Activated CD8-positive, alpha-beta memory T cell treated with anti-CD3 and anti-CD28 coated beads for 48 hours (primary cell): ENCODE data around the gene BABAM1.
A peak's percentile ranks its signal among the peaks of the same experiment; 100 is the strongest.

Experiments used
- DNase-seq, 3 experiments: peaks; one replicate each; pipeline ENCODE4 v3.0.0-alpha.2; 2020; ENCODE audit warnings: low read depth in 2 of 3, low spot score in 2 of 3

Gene BABAM1

DNA sequence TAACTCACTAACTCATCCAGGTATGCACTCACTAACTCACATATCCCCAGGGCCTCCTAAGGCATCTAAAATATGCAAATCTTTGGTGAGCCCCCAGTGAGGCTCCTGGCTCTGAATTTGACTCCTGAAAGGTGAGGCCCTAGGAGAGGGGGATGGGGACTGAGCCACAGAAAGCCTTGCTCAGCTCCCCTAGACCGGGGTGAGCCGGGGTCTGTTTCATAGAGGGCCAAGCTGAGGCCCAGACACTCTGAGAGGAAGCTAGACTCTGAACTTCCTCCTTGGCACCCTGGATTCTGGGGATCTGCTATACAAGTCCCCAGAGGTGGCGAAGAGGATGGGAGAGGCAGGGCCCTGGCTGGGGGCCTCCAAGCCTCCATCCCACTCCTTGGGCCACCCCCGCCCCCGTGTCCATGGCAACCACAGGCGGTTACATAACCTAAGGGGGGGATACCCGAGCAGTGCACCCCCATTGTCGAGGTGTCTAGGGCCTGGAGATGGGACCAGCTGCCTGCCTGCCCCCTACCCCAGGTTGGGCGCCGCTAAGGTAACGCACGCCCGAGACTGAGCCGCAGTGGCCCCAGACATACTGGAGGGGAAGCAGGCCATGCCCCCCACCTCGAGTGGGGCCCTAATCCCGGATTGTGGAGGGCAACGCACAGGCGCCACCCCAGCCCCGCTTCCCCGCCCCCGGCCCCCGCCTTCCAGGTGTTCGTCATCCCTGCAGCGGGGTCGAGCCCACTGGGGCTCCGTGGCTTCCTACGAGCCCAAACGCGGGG is 35.3 kb downstream of the BABAM1 start:
- no peak for DNase-seq

GRCh38 chr19:17303167-17303939 is 36.1 kb downstream of the BABAM1 start, which contains the start of gene ABHD8:
Gene ABHD8 (minus strand): TSS chr19:17303425. CDS start chr19:17301616, 1,809 bp downstream.
- peak; percentile 85 to 86 (median 86) for DNase-seq

GRCh38 chr19:17303940-17304267 is 36.7 kb downstream of the BABAM1 start:
- no peak for DNase-seq

- no peak for DNase-seq
Observed at GRCh38 chr19:17304386-17305215, 37.4 kb downstream of the BABAM1 start.

DNA sequence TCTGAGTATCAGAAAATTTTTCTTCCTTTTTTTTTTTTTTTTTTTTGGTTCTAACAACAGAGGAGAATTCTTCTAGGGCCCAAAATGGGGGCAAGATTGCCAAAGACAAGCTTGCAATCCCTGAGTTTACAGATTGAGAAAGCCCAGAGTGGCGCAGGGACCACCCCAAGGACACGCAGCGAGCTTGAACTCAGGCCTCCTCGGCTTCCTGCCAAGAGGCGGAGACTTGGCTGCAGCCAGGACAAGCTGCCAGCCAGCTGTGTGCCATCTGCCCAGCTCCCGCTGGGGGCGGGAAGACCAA is 37.9 kb downstream of the BABAM1 start:
- no peak for DNase-seq

DNA sequence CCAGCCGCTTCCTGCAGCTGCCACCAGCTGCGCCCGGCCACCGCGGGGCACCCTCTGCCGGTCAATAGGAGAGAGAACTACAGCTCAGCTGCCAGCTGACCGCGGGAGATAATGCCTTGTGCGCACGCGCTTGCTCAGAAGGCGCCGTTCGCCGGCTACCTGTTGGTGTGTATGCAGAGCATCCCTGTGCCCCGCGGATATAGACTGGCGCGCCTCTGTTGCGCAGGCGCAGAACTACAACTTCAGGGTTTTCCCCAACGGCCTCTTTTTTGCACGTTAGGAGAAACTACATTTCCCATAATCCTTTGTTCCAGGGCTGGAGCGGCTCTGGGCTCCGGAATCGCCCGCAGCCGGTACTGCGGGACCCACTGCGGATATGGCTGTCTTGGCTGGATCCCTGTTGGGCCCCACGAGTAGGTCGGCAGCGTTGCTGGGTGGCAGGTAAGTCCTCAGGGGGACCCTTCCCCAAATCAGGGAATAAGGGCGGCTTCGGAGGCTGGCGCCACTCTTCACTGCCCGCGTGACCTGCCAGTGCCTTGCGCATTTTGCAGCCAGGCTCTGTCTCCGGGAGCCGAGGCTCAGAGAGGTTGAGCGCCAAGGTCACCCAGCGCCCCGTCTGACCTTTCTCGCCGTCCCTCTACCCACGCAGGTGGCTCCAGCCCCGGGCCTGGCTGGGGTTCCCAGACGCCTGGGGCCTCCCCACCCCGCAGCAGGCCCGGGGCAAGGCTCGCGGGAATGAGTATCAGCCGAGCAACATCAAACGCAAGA is 38.5 kb downstream of the BABAM1 start, which contains the start of gene MRPL34:
Gene MRPL34, plus strand, starts transcription at position 356 of the 768 bp plus-strand sequence. Its CDS starts 21 bp downstream, at position 377.
- DNase-seq: peak; percentile 74 to 89 (median 86)

- no peak for DNase-seq
Observed at GRCh38 chr19:17306285-17306714, 39.1 kb downstream of the BABAM1 start.

- no peak for DNase-seq
Observed at GRCh38 chr19:17307876-17308377, 40.7 kb downstream of the BABAM1 start.

DNA sequence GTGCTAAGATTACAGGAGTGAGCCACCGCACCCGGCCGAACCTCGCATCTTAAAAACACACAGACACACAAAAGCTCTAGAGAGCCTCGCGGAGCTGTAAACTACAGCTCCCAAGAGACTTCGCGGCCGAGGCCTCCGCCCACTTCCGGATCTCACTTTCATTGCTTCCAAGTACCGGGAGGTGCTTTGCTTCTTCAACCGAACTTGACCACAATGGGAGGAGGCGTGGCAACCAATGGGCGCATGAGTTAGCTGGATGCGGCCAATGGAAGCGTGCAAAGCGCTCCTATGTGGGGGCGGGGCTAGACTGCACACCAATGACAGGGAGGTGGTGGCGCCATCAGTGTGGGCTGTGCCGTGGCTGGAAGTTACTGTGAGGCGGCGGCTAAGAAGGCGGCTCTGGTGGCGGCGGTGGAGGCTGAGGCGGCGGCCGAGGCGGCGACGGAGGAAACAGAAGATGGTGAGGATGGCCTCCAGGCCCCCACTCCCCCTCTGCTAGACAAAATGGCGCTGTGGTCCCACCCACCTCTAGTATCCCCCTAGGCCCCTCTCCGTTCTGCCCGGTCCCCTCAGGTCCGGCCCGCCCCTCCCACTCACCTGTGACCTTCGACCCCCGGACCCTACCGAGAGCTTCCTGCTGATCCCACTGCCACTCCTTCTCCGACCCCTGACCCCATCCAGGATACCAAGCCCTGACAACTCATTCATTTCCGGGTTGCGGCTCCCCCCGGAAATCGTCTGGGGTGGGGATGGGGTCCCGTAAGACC is 42.1 kb downstream of the BABAM1 start, which contains the start of gene DDA1:
Gene DDA1, plus strand, starts transcription at position 366 of the 767 bp plus-strand sequence. Its CDS starts 92 bp downstream, at position 458.
- peak; percentile 87 to 97 (median 91) for DNase-seq

DNA sequence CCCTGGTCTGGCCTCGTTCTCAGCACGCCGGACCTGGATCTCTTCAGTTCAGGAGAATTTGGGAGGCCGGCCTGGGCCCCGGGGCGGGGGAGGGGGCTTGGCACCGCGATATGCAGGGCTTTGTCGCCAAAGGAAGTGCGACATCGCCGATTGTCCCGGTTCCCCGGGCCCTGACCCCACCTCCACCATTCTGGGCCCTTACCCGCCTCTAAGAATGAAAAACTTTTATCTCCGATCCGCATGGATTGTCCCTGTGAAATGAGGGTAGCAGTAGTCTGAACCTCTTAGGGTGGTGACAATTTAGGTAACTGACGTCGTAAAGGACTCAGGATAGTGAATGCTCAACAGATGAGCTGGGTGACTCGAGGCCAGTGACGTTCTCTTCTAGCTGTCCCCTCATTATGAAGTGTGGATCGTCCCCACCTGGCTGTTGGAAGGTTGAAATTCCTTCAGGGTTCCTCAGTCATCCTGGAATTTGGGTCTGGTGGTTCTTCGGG is 42.8 kb downstream of the BABAM1 start:
- DNase-seq: no peak

DNA sequence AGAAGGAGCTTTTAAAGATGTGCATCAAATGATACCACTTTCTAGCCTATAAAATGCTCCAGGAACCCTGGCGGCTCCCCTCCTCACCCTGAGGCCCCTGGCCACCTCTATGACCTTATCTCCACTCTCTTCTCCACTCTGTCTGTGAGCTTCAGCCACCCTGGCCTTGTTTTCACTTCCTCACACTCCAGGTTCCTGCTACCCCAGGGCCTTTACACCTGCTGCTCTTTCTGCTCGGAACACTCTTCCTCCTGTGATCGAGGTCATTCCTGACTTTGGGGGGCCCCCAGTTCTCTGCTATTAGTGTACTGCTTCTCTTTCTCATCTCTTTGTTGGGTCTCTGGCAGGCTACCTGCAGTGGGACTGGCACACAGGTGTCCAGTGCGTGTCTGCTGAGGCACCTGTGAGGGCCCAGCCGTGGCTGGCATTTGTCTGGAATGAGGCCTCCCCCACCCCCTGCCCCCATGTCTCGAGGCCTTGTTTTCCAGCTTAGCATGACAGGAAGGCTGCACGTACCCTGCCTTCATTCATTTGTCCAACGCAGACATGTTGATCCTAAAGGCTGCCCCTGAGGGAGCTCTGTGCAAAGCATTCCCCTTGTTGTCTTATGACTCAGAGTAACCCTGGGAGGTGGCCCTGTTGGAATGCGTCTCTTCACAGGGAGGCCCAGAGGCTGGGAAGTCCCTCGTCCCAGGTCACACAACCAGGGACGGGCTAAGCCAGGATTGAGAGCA is 44.4 kb downstream of the BABAM1 start:
- no peak for DNase-seq

DNA sequence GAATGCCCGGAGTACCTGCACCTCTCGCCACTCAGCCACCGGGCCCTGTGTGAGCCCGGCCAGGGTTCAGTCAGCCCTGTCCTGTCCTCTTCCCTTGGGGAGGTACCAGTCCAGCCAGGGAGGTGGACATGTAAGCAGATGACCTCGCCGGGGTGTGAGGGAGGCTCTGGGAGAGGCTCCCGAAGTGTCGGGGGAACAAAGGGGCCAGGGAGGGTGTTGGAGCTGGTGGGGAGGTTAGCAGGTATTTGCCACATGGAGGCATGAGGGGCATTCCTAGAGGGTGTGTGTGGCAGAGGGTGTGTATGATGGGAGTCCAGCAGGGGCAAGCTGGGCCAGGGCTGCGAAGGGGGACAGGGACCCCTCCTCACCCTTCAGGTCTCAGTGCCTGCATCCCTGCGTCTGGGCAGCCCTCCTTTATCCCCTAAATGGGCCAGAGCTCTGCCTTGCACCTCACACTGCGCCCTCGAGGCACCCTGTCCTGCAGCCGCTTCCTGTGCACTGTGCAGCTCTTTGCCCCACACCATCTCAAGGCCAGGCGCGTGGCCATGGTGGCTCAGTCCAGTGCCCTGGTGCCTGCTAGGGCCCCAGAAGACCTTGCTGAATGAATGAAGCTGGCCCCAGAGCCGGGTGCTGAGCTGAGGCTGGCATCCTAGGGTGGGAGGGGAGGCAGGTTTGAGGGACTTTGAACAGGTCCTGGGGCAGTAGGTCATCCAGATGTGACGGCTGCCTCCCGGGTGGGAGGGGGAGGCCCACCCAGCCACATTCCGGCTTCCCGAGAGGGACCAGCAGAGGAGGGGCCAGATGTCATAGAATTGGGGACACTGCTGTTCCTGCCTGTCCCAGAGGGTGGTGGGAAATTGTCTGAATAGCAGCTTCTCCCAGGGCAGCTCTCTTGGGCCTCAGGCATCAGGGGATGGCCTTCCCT is 45.2 kb downstream of the BABAM1 start:
- DNase-seq: no peak

DNA sequence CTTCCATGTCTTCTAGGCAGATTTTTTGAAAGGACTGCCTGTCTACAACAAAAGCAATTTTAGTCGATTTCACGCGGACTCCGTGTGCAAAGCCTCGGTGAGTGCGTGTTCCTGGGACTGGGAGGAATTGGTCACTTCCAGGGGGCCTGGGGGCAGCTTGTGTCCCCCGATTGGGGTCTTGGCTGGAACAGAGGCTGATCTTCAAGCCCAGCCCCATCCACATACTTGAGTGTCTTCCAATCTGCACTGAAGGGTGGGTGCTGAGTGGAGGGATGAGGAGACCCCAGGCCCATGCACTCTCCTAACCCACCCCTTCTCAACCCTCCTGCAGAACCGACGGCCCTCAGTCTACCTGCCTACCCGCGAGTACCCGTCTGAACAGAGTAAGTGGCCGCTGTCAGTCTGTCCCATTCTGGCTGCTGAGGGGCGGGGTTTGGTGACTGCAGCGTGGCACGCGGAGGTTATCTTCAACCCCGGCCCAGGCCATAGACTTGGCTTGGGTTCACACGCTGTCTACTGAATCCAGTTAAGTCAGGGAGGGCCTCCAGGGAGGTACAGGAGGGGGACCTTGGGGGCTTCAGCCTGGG is 46.9 kb downstream of the BABAM1 start:
- DNase-seq: no peak

GRCh38 chr19:17318966-17319365 is 51.7 kb downstream of the BABAM1 start:
- DNase-seq: no peak

DNA sequence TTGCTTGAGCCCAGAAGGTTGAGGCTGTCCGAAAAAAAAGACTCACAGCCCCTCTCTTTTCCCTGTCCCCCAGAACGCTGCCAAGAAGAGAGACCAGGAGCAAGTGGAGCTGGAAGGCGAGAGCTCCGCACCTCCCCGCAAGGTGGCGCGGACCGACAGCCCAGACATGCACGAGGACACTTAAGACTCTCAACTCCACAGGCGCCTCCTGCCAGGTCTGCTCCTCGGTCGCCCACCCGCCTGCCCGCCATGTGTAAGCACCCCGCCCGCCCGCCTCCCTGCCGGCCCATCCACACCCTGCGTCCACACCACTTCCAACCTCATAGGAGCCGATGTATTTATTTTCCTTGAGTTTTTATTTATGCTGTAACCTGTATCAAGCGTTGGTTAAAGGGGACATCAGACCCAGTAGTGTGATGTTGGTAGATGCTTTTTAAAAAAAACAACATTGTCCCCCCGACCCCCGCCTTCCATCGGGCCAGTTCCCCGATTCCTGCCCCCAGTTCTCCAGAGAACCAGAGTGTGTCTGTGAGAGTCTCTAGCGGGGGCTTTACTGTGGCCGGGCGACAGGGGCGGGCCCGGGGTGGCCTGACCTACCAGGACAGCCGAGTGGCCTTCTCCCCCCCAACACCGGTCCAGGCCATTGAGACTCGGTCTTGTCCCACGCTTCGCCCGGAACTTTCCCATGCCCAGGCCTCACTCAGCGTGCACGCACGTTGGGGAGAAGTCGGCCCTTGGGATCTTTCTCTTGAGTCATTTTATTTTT is 52.4 kb downstream of the BABAM1 start:
- no peak for DNase-seq

GRCh38 chr19:17320435-17320834 is 53.2 kb downstream of the BABAM1 start:
- DNase-seq: no peak
